ENCODE data around the gene CBLB.

DNA sequence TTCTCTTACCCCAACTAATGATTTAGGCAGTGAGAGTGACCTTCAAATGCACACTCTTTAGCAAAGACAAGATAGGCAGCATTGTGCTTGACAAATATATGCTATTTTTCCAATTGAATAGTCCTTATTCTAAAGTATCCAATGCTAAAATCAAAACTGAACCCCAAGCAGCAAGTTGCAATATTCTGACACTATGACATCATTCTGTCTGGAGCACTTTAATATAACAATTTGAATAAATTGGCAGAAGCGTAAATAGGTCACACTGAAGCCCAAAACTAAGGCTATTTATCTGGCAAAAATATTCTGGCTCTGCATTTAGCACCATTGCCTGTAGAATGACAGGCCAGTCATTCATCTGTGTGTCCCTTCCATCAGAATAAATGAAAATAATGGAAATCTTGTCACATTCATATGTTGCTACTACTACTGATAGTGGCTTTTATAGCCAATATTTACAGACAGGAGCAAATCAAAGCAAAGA lies 2.9 kb downstream of the CBLB start:
- TF ChIP-seq CTCF (conservative IDR thresholded peaks at IDR 0.05) (no peak), ZFX (IDR thresholded peaks at IDR 0.05) (no peak)

All from C4-2B (cell line).